ENCODE data around the gene CCP110.

GRCh38 chr16:19518388-19518787, 5.4 kb upstream of the CCP110 start:
- TF ChIP-seq CTCF (IDR thresholded peaks at IDR 0.05): no peak
- no peak for TF ChIP-seq EZH2phosphoT487 (IDR thresholded peaks at IDR 0.05)
